NCI-H2196 treated with DMSO at 0.1 percent for 48 hours (cell line): ENCODE data around the gene ARRDC2.
A peak's percentile ranks its signal among the peaks of the same experiment; 100 is the strongest.

Experiments used
- DNase-seq: peaks from one replicate; lab custom pipeline; 2025; ENCODE audit not compliant: unreplicated experiment; lab: John Stamatoyannopoulos, UW

The ARRDC2 gene

GRCh38 chr19:18057557-18057956, 49.6 kb downstream of the ARRDC2 start:
- DNase-seq, result no peak

GRCh38 chr19:18058208-18059009, 50.4 kb downstream of the ARRDC2 start:
- DNase-seq, result peak; percentile 68

GRCh38 chr19:18059297-18059696, 51.3 kb downstream of the ARRDC2 start:
- no peak for DNase-seq

GRCh38 chr19:18059902-18060301, 51.9 kb downstream of the ARRDC2 start:
- DNase-seq, result no peak

- no peak for DNase-seq
Measured at GRCh38 chr19:18060472-18060871, 52.5 kb downstream of the ARRDC2 start.

- no peak for DNase-seq
Measured at GRCh38 chr19:18062028-18062427, 54.1 kb downstream of the ARRDC2 start.

- no peak for DNase-seq
Measured at GRCh38 chr19:18063463-18063862, 55.5 kb downstream of the ARRDC2 start.
